Left hindlimb (tissue), 1 donor: Measurements from ENCODE around the gene ZFX.

Experiments used
- DNase-seq: peaks from one replicate; pipeline ENCODE4 v3.0.0-alpha.2; 2018

ZFX gene

GRCh38 chrX:24203072-24203808, 53.7 kb downstream of the ZFX start:
- no peak for DNase-seq

GRCh38 chrX:24204331-24204730, 54.8 kb downstream of the ZFX start:
- DNase-seq: no peak

- no peak for DNase-seq
These were observed 55.4 kb downstream of the ZFX start for GRCh38 chrX:24204958-24205357.

GRCh38 chrX:24207826-24208225, 58.3 kb downstream of the ZFX start:
- no peak for DNase-seq

- no peak for DNase-seq
These were observed 59.1 kb downstream of the ZFX start for GRCh38 chrX:24208496-24209240.

GRCh38 chrX:24210190-24210589, 60.7 kb downstream of the ZFX start:
- no peak for DNase-seq

- no peak for DNase-seq
These were observed 65.0 kb downstream of the ZFX start for GRCh38 chrX:24214568-24214967.

GRCh38 chrX:24215272-24215671, 65.7 kb downstream of the ZFX start:
- no peak for DNase-seq

GRCh38 chrX:24216037-24216436, 66.5 kb downstream of the ZFX start:
- no peak for DNase-seq

GRCh38 chrX:24216827-24217226, 67.3 kb downstream of the ZFX start:
- DNase-seq: no peak

GRCh38 chrX:24219320-24219719, 69.8 kb downstream of the ZFX start:
- no peak for DNase-seq

GRCh38 chrX:24221872-24222271, 72.3 kb downstream of the ZFX start:
- DNase-seq: no peak

GRCh38 chrX:24225265-24225664, 75.7 kb downstream of the ZFX start:
- no peak for DNase-seq

GRCh38 chrX:24226176-24226575, 76.6 kb downstream of the ZFX start:
- no peak for DNase-seq

GRCh38 chrX:24228596-24228995, 79.1 kb downstream of the ZFX start:
- no peak for DNase-seq

- no peak for DNase-seq
These were observed 79.9 kb downstream of the ZFX start for GRCh38 chrX:24229400-24229879.

GRCh38 chrX:24229976-24230375, 80.4 kb downstream of the ZFX start:
- no peak for DNase-seq

GRCh38 chrX:24231131-24231540, 81.6 kb downstream of the ZFX start:
- peak; percentile 42 for DNase-seq

- no peak for DNase-seq
These were observed 82.2 kb downstream of the ZFX start for GRCh38 chrX:24231641-24232179.

GRCh38 chrX:24232796-24233195, 83.3 kb downstream of the ZFX start:
- no peak for DNase-seq

GRCh38 chrX:24235084-24235710, 85.7 kb downstream of the ZFX start:
- DNase-seq: no peak

- DNase-seq: no peak
These were observed 92.5 kb downstream of the ZFX start for GRCh38 chrX:24241822-24242648.
